GM19324 (cell line): ENCODE measurements around the gene LCMT2.
A peak's percentile ranks its signal among the peaks of the same experiment; 100 is the strongest.

Experiments used
- ATAC-seq: cut with Tn5 transposase; IDR thresholded peaks from one replicate; pipeline ENCODE4 v1.9.1; 2021; ENCODE audit warnings: mild to moderate bottlenecking, moderate library complexity; ENCODE audit not compliant: unreplicated experiment, low FRiP score

The LCMT2 gene

GRCh38 chr15:43329960-43330779 is at the start of gene LCMT2:
Gene LCMT2 (minus strand): TSS chr15:43330573. CDS start chr15:43330489, 84 bp downstream.
- peak; percentile 86 for ATAC-seq

DNA sequence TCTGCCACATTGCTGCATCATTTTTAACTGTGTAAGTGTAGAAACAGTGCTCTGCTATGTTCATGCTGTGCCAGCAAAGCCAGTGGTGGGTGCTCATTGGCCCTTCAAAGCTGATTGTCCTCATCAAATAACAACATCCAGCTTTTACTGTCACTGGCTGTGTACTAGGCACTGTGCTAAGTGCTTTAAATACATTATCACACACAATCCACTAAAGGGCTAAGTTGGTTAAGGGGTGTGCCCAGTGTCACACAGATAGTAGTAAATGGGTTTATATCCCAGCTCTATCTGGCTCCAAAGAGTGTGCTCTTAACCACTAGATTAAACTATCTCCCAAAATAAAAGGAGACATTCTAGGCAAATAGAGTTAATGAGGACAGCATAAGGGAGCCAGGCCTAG is 48.2 kb upstream of the LCMT2 start:
- no peak for ATAC-seq

- ATAC-seq, result no peak
Observed at GRCh38 chr15:43376017-43376705, 45.8 kb upstream of the LCMT2 start.

GRCh38 chr15:43370975-43371974 is 40.9 kb upstream of the LCMT2 start, which contains the start of the genes TUBGCP4 and ZSCAN29:
Gene TUBGCP4 (plus strand): TSS chr15:43371101. CDS start chr15:43371355, 254 bp downstream.
Gene ZSCAN29 (minus strand): TSS chr15:43371043. CDS start chr15:43369913, 1,130 bp downstream.
- peak; percentile 73 for ATAC-seq

- no peak for ATAC-seq
Observed at GRCh38 chr15:43370310-43370974, 40.1 kb upstream of the LCMT2 start.

GRCh38 chr15:43361313-43361903 is 31.0 kb upstream of the LCMT2 start:
- ATAC-seq, result no peak

- ATAC-seq, result no peak
Observed at GRCh38 chr15:43360821-43361220, 30.4 kb upstream of the LCMT2 start.

- ATAC-seq, result no peak
Observed at GRCh38 chr15:43352693-43353382, 22.5 kb upstream of the LCMT2 start.

DNA sequence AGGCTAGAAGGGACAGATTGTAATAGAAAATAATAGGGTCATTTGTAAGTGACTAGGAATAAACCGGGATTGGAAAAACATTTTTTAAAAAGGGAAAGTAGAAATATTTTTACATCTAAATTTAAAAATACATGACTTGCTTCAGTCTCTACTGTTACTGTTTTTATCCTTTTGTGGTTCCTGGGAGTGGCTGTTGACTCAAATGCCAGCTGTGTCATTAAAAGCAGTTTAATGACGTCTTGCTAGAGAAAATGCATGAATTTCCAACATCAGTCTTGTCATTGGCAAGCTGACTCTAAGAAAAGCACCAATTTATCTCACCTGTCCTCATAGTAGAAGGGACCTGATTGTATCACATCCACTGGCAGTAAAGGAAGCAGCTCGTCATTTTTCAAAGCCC is 16.7 kb upstream of the LCMT2 start:
- no peak for ATAC-seq

DNA sequence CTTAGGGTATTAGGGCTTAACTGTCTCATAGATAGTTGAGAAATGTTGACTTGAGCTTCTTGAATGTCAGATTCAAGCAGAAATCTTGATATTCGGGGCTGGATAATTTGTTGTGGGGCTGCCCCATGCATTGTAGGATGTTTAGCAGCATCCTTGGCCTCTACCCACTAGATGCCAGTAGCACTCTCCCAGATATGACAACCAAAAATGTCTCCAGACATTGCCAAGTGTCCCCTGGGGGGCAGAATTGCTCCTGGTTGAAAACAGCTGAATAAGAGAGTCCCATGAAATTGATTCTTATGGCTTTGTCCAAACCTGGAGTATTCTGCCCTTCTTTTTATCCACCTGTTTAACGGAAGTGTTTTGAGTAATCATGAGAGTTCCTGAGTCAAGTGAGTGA is 15.9 kb upstream of the LCMT2 start:
- ATAC-seq, result no peak

DNA sequence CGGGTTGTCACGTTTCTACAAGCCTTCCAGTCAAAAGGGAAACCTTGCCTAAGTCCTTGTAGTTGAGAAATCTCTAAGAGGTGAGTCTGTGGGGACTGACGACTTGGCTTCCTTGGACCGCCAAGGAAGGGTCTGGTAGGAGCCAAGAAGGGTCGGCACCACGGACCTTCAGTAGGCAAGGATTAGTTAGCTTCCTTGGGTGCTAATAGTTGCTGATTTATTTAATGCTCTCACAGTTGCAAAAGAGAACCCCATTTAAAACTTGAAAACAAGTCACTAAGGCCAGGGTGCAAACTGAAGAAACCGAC is 361 bp upstream of the LCMT2 start:
- peak; percentile 26 for ATAC-seq

DNA sequence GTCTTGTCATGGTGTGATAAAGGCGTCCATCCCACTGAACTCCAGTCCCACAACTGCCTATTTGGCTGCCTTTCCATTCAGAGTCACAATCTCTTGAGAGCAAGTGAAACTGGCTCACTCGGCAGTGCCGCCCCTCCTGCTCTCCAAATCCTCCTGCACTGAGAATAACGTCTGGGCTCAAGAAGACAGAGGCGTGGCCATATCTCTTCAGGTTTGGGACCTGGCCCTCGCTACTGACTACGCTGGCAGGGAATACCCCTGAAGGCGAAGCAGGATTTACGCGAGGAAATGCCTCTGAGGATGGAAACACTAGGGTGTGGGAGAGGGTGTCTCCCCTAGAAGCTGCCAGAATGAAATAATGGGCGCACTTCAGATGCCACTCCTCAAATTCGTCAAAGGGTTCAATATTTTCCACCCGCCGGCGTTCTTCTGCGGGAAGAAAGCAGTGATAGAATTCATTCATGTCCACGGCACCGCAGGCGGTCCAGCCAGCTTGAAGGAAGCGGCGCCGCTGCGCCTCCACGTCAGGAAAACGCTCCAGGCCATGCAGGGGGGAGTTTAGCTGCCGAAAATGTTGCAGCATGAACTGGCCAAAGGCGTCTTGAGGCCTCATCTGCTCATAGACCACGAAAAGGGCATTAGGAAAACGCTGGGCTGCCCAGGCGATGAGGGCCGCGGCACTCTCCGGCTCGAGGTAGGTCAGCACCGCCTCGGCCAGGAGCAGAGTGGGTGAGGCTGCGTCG is 985 bp downstream of the LCMT2 start:
- ATAC-seq, result no peak

GRCh38 chr15:43325039-43325684 is 5.2 kb downstream of the LCMT2 start:
- ATAC-seq, result no peak

- no peak for ATAC-seq
Observed at GRCh38 chr15:43318990-43319771, 11.2 kb downstream of the LCMT2 start.

DNA sequence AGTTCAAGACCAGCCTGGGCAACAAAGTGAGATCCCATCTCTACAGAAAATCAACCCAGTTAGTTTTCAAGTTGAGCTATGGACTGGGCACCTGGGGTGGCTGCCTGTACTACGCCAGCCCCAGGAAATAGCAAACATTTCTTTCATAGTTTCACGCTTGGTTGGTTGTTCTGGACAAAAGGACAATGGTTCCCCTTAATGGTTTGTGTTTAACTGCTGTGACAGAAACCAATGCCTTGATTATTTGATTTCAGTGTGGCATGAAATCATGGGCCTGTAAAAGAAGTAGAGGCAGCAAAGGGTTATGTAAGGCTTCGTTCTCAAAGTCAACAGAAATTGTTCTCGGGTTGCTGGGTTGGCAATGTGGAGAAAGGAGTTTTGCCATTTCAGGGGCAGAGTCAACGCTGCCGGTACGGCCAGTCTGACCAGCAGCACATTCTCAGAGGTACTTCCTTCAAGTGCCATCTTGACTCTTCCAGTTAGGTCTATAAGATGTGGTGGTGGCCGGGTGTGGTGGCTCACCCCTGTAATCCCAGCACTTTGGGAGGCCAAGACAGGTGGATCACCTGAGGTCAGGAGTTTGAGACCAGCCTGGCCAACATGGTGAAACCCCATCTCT is 12.7 kb downstream of the LCMT2 start:
- ATAC-seq, result no peak

DNA sequence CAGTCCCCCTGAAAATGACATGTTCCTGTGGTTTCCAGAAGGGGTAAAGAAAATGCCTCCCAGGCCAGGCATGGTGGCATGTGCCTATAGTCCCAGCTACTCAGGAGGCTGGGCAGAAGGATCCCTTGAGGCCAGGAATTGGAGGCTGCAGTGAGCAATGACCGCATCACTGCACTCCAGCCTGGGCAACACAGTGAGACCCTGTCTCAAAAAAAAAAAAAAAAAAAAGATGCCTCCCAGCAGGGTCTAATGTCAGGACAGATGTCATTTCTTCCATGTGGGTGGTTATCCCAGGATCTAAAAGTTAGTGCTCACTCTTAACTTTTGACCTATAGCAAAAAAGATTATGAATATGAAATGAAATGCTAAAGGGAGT is 13.4 kb downstream of the LCMT2 start:
- no peak for ATAC-seq
